ENCODE data around the gene CNTN1.

CNTN1 gene

GRCh38 chr12:41019461-41019860 is 327.2 kb downstream of the CNTN1 start:
- CTCF ChIA-PET = no interaction called here
- TF ChIP-seq, protein P1, sequence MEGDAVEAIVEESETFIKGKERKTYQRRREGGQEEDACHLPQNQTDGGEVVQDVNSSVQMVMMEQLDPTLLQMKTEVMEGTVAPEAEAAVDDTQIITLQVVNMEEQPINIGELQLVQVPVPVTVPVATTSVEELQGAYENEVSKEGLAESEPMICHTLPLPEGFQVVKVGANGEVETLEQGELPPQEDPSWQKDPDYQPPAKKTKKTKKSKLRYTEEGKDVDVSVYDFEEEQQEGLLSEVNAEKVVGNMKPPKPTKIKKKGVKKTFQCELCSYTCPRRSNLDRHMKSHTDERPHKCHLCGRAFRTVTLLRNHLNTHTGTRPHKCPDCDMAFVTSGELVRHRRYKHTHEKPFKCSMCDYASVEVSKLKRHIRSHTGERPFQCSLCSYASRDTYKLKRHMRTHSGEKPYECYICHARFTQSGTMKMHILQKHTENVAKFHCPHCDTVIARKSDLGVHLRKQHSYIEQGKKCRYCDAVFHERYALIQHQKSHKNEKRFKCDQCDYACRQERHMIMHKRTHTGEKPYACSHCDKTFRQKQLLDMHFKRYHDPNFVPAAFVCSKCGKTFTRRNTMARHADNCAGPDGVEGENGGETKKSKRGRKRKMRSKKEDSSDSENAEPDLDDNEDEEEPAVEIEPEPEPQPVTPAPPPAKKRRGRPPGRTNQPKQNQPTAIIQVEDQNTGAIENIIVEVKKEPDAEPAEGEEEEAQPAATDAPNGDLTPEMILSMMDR (IDR thresholded peaks at IDR 0.05; ENCODE audit: insufficient read depth, low read length, missing control alignments) = no peak
- DNase-seq (ENCODE audit: low read depth, low spot score) = no peak
- no peak overlapping the region for H3K4me3 ChIP-seq (ENCODE audit: low read depth, low read length)
- POLR2A ChIA-PET = no interaction called here

GRCh38 chr12:41023836-41024235 is 331.6 kb downstream of the CNTN1 start:
- CTCF ChIA-PET = no interaction called here
- POLR2A ChIA-PET = no interaction called here
- no peak for DNase-seq (ENCODE audit: low read depth, low spot score)

DNA sequence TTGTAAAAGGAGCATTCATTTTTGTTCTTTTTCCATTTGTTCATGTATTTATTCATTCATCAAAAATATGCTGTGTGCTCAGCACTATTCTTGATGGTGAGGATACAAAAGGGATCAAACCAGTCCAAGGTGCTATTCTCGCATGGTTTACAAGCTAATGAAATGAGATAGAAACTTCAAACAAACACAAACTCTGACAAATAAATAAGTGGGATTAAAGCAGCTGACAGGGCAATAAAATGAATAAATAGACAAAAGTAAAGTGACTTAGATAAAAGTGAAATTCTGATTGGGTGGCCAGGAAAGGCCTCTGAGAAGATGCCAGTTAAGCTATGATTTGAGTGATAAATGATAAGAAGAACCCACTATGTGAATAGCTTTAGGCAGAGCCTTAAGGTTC is 333.9 kb downstream of the CNTN1 start:
- POLR2A ChIA-PET = no interaction called here
- CTCF ChIA-PET = no interaction called here
- TF ChIP-seq, protein P1 (IDR thresholded peaks at IDR 0.05; ENCODE audit: insufficient read depth, low read length, missing control alignments) = no peak
- no peak for DNase-seq (ENCODE audit: low read depth, low spot score)
- no peak overlapping the region for H3K4me3 ChIP-seq (ENCODE audit: low read depth, low read length)

More at GRCh38 chr12:41023836-41024235, 331.6 kb downstream of the CNTN1 start:
- TF ChIP-seq, protein P1 (IDR thresholded peaks at IDR 0.05; ENCODE audit: insufficient read depth, low read length, missing control alignments) = no peak
- no peak overlapping the region for H3K4me3 ChIP-seq (ENCODE audit: low read depth, low read length)

GRCh38 chr12:41032386-41032785 is 340.1 kb downstream of the CNTN1 start:
- POLR2A ChIA-PET = no interaction called here
- CTCF ChIA-PET = no interaction called here
- TF ChIP-seq, protein P1 (IDR thresholded peaks at IDR 0.05; ENCODE audit: insufficient read depth, low read length, missing control alignments) = no peak
- DNase-seq (ENCODE audit: low read depth, low spot score) = no peak
- no peak overlapping the region for H3K4me3 ChIP-seq (ENCODE audit: low read depth, low read length)

GRCh38 chr12:41034686-41035085 is 342.4 kb downstream of the CNTN1 start:
- ChIA-PET POLR2A (no interaction called here), CTCF (no interaction called here)
- TF ChIP-seq, protein P1 (IDR thresholded peaks at IDR 0.05; ENCODE audit: insufficient read depth, low read length, missing control alignments) = no peak
- no peak for DNase-seq (ENCODE audit: low read depth, low spot score)
- no peak overlapping the region for H3K4me3 ChIP-seq (ENCODE audit: low read depth, low read length)

- TF ChIP-seq, protein P1 (IDR thresholded peaks at IDR 0.05; ENCODE audit: insufficient read depth, low read length, missing control alignments) = no peak
- DNase-seq (ENCODE audit: low read depth, low spot score) = no peak
- POLR2A ChIA-PET = no interaction called here
- no peak overlapping the region for H3K4me3 ChIP-seq (ENCODE audit: low read depth, low read length)
- CTCF ChIA-PET = no interaction called here
These were observed 347.2 kb downstream of the CNTN1 start for GRCh38 chr12:41039461-41039860.
